ENCODE data around the gene MEOX2.

MEOX2 gene

DNA sequence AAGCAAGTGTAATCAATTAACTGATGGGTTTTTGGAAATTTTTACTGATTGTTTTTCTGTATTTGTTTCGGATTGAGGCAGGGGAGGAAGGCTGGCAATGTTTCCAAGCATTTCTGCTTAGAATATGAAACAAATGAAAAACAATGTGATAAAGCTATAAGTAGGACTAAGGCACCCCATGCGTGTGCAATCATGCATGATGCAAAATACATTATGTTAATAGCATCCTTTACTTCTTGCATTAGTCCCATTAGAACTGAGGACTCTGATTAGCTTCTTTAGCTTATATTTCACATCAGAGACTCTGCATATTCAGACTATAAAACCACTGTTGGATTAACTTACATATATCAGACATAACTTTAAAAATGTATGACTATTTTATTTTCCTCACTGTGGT, 76.0 kb downstream of the MEOX2 start:
- no peak for DNase-seq (ENCODE audit: low spot score)

- no peak for DNase-seq (ENCODE audit: low spot score)
Measured at GRCh38 chr7:15609287-15609686, 77.2 kb downstream of the MEOX2 start.

GRCh38 chr7:15607529-15608210, 78.8 kb downstream of the MEOX2 start:
- DNase-seq (ENCODE audit: low spot score), result no peak

DNA sequence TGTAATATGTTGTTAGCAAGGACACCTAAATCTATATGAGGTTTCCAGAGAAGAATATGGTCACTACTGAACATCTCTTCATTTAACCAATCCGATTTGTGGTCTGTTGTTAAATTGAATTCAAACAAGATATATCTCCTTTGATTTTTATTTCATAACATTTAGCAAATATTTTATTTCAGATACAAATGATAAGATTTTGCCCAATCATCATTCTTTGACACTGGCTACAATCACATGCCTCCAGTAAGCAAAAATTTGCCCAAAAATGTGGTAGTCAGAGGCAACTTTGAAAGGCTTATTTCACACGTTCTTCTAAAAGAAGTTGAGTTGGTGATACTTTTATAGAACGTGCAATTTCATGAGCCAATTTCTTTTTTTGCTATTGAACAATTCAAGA, 79.9 kb downstream of the MEOX2 start:
- no peak for DNase-seq (ENCODE audit: low spot score)

- no peak for DNase-seq (ENCODE audit: low spot score)
Measured at GRCh38 chr7:15604166-15604565, 82.3 kb downstream of the MEOX2 start.

DNA sequence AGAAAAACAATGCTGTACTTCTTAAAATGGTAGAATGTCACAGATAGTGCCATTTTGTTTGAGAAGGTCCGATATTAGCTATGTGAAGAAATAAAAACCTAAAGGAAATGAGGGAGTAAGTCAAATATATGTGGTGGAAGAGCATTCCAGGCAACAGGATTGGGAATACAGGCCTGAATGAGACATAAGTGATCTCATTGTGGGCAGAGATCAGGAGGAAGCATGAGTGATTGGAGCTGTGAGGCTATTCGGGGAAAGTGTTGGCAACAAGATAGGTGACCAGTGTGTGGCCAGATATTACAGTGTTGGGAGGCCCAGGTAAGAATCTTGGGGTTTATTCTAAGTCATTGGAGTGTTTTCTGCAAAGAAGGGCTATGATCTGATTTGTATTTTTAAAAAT, 83.4 kb downstream of the MEOX2 start:
- no peak for DNase-seq (ENCODE audit: low spot score)

- DNase-seq (ENCODE audit: low spot score), result no peak
Measured at GRCh38 chr7:15602236-15602635, 84.2 kb downstream of the MEOX2 start.

DNA sequence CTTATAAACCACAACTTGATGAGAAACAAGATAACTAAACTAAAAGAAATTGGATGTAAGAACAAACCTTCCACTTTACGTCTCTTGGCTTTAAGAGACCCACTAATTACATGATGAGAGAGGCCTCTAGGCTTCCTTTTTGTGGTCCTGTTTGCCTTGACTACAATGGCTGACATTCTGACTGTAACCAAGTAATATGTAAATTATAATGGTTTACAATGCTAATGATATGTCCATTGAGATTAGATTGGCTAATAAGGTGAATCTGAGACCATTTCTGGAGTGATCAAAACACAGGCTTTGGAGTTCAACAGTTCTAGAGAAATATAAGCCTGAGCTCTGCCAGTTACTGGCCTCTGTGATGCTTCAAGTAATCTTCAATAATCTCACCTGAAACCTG, 85.3 kb downstream of the MEOX2 start:
- DNase-seq (ENCODE audit: low spot score), result no peak

DNA sequence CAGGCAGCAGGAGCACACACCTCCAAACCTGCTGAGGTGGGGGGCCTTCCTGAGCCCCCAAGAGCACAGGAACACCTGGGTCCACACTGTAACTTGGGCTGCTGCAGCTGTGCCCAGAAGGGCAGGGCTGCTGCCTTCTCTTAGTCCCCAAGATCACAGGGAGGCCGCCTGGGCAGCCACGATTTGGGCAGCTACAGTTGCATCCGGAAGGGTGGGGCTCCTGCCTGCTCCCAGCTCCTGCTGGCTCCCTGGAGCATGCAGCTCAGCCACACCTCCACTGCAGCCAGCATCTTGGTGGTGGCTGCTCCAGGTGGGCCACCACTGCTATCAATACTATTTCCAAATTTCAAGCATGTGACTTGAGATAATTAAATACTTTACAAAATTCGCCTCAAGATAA, 86.2 kb downstream of the MEOX2 start:
- DNase-seq (ENCODE audit: low spot score), result no peak

GRCh38 chr7:15594461-15594860, 92.0 kb downstream of the MEOX2 start:
- no peak for DNase-seq (ENCODE audit: low spot score)

GRCh38 chr7:15593382-15593781, 93.1 kb downstream of the MEOX2 start:
- no peak for DNase-seq (ENCODE audit: low spot score)

GRCh38 chr7:15586266-15586665, 100.2 kb downstream of the MEOX2 start:
- no peak for DNase-seq (ENCODE audit: low spot score)

- no peak for DNase-seq (ENCODE audit: low spot score)
Measured at GRCh38 chr7:15584575-15584974, 101.9 kb downstream of the MEOX2 start.

- no peak for DNase-seq (ENCODE audit: low spot score)
Measured at GRCh38 chr7:15582773-15583172, 103.7 kb downstream of the MEOX2 start.

- no peak for DNase-seq (ENCODE audit: low spot score)
Measured at GRCh38 chr7:15581352-15581951, 105.0 kb downstream of the MEOX2 start.

GRCh38 chr7:15580604-15581351, 105.7 kb downstream of the MEOX2 start:
- DNase-seq (ENCODE audit: low spot score), result no peak

DNA sequence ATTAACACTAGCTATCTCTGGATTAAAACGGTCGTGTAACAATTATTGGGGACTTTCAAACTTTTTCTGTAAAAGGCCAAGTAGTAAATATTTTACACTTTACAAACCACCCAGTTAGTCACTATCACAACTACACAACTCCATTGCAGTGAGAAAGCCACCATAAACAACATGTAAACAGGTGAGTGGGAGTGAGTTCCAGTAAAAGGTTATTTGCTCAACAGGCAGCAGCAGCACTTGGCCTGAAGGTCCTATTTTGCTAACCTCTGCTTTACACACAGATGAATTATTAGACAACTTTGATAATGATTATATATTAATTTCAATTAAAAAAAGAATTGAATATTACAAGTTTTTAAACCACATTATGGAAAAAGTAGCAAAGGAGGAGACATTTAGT, 108.9 kb downstream of the MEOX2 start:
- no peak for DNase-seq (ENCODE audit: low spot score)

DNA sequence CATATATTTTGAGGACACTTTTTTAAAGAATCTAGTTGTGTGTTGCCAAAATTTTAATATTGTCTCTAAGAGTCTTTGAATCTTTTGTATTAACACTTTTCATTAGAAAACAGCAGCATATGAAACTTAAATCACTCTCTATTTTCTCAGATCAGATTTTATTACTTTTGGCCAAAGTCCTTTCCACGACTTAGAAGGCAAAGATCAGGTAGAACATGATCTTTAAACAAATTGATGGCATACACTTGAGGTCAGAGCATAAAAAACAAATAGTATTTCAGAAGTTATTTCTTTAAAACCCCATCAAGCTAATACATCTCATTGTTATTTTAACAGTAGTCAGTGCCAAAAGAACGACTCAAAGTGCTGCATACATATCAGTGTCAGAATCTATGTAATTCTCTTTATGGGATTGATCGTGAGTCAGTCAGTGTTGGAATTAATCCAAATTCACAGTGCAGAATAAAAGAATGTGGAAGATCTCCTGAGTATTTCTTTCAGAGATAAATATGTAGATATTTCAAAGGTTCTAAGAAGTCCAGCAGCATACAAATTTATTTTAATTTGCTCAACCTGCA, 115.1 kb downstream of the MEOX2 start:
- no peak for DNase-seq (ENCODE audit: low spot score)

- DNase-seq (ENCODE audit: low spot score), result no peak
Measured at GRCh38 chr7:15567652-15568051, 118.8 kb downstream of the MEOX2 start.

- DNase-seq (ENCODE audit: low spot score), result no peak
Measured at GRCh38 chr7:15567036-15567435, 119.4 kb downstream of the MEOX2 start.

GRCh38 chr7:15566476-15566875, 120.0 kb downstream of the MEOX2 start:
- no peak for DNase-seq (ENCODE audit: low spot score)

DNA sequence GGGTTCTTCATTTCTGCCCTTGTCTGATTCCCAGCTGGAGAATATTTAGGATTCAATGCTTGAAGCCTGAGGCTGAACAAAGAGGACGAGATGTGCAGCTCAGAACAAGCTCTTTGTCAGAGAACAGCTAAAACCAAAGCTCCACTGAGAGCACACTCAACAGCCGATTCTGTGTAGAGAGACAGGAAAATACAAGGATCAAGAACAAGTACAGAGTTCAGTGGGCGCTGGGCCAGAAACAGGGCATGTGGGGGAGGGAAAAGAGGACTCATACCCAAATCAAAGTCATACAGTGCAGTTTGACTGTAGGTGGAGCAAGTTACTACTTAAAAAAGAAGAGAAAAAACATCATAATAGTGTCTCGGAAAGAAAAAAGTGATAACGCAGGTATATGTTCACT, 124.6 kb downstream of the MEOX2 start, which contains the start of gene AGMO:
AGMO (minus strand) TSS at position 181 of the 400 bp plus-strand sequence.
- DNase-seq (ENCODE audit: low spot score), result no peak

Measured in hematopoietic multipotent progenitor cell treated with erythropoietin and hydrocortisone succinate and interleukin-3 and kit ligand, for 15 days (in vitro differentiated cells).